GM12878 (cell line): ENCODE results near the gene CANX. TPM values are rescaled to one million over a fixed set of nuclear protein-coding genes. Genes with fewer than 3 reads are reported as not detected.

Experiments used
- ASH2L ChIP-seq: fragments of 300-600, 200-600 bp; sonication (generic); IDR thresholded peaks from 2 replicates; pipeline ENCODE4 v1.6.1; 2017; ENCODE audit warnings: low read depth, mild to moderate bottlenecking, borderline replicate concordance
- ATF7 ChIP-seq: fragments of 450-650 bp; IDR thresholded peaks from 2 replicates; pipeline ENCODE4 v1.6.1; 2016; ENCODE audit warnings: low read depth, mild to moderate bottlenecking
- BACH1 ChIP-seq: fragments of 450-650 bp; IDR thresholded peaks from 2 replicates; pipeline ENCODE4 v1.6.1; 2017; ENCODE audit warnings: mild to moderate bottlenecking, borderline replicate concordance
- BCL3 ChIP-seq: IDR thresholded peaks from 2 replicates; pipeline ENCODE4 v1.6.1; 2011; ENCODE audit warnings: borderline replicate concordance, low read depth, mild to moderate bottlenecking, moderate library complexity, low read length; ENCODE audit not compliant: insufficient read depth, poor library complexity, severe bottlenecking
- BHLHE40 ChIP-seq, 2 experiments: fragments of 450-650 bp in 1 of 2; IDR thresholded peaks; 2 replicates each; pipeline ENCODE4 v1.6.1; 2011 to 2017; ENCODE audit warnings: low read depth in 2 of 2, borderline replicate concordance in 1 of 2, improper control_type of control experiment in 1 of 2, low read length in 1 of 2, mild to moderate bottlenecking in 1 of 2
- CBX3 ChIP-seq: fragments of 200-600 bp; sonication (generic); IDR thresholded peaks from 2 replicates; pipeline ENCODE4 v1.6.1; 2016; ENCODE audit warnings: low read depth, borderline replicate concordance
- ETV6 ChIP-seq, 2 experiments: fragments of 450-650 bp in 1 of 2; IDR thresholded peaks in 1 of 2; conservative IDR thresholded peaks in 1 of 2; 2 replicates each; pipeline ENCODE4 v1.6.1; 2014; ENCODE audit warnings: antibody characterized with exemption in 1 of 2, borderline replicate concordance in 1 of 2, low read depth in 1 of 2, mild to moderate bottlenecking in 1 of 2, moderate library complexity in 1 of 2
- IKZF1 ChIP-seq: fragments of 450-650 bp; conservative IDR thresholded peaks from 2 replicates; pipeline ENCODE4 v1.6.1; 2017; ENCODE audit warnings: antibody characterized with exemption, mild to moderate bottlenecking
- IKZF2 ChIP-seq, 2 experiments: fragments of 450-650 bp; IDR thresholded peaks; 2 replicates each; pipeline ENCODE4 v1.6.1; 2017; ENCODE audit warnings: mild to moderate bottlenecking in 2 of 2, moderate library complexity in 2 of 2
- JUNB ChIP-seq: IDR thresholded peaks from 2 replicates; pipeline ENCODE4 v1.6.1; 2016; ENCODE audit warnings: antibody characterized with exemption, mild to moderate bottlenecking
- KAT2A ChIP-seq: conservative IDR thresholded peaks from 2 replicates; pipeline ENCODE4 v1.6.1; 2011; ENCODE audit warnings: low read depth, low read length; ENCODE audit not compliant: control insufficient read depth
- KLF5 ChIP-seq: fragments of 450-650 bp; IDR thresholded peaks from 2 replicates; pipeline ENCODE4 v1.6.1; 2014; ENCODE audit warnings: mild to moderate bottlenecking; ENCODE audit not compliant: partially characterized antibody
- MEF2B ChIP-seq: fragments of 450-650 bp; IDR thresholded peaks from 2 replicates; pipeline ENCODE4 v1.6.1; 2018; ENCODE audit warnings: mild to moderate bottlenecking, moderate library complexity; ENCODE audit not compliant: partially characterized antibody, poor library complexity, severe bottlenecking
- MTA2 ChIP-seq: fragments of 450-650 bp; IDR thresholded peaks from 2 replicates; pipeline ENCODE4 v1.6.1; 2016; ENCODE audit warnings: low read depth, mild to moderate bottlenecking, moderate library complexity
- NBN ChIP-seq: fragments of 450-650 bp; IDR thresholded peaks from 2 replicates; pipeline ENCODE4 v1.6.1; 2016
- NFYA ChIP-seq: IDR thresholded peaks from 2 replicates; pipeline ENCODE4 v1.6.1; 2011; ENCODE audit warnings: low read depth, mild to moderate bottlenecking, low read length, improper control_type of control experiment, borderline replicate concordance
- POLR2A ChIP-seq: IDR thresholded peaks from 2 replicates; pipeline ENCODE4 v1.6.1; 2011; ENCODE audit warnings: low read depth, mild to moderate bottlenecking, low read length
- SMAD5 ChIP-seq: IDR thresholded peaks from 2 replicates; pipeline ENCODE4 v1.6.1; 2016; ENCODE audit warnings: antibody characterized with exemption, low read depth
- SMARCA5 ChIP-seq: fragments of 450-650 bp; IDR thresholded peaks from 2 replicates; pipeline ENCODE4 v1.6.1; 2017; ENCODE audit warnings: mild to moderate bottlenecking
- SREBF2 ChIP-seq: IDR thresholded peaks from 2 replicates; pipeline ENCODE4 v1.6.1; 2012; ENCODE audit warnings: mild to moderate bottlenecking, low read length
- TARDBP ChIP-seq: IDR thresholded peaks from 2 replicates; pipeline ENCODE4 v1.6.1; 2016; ENCODE audit warnings: borderline replicate concordance
- TCF12 ChIP-seq: IDR thresholded peaks from 2 replicates; pipeline ENCODE4 v1.6.1; 2011; ENCODE audit warnings: low read depth, mild to moderate bottlenecking, low read length
- YBX1 ChIP-seq: fragments of 450-650 bp; IDR thresholded peaks from 2 replicates; pipeline ENCODE4 v1.6.1; 2016; ENCODE audit warnings: antibody characterized with exemption
- ZNF207 ChIP-seq: fragments of 450-650 bp; IDR thresholded peaks from 2 replicates; pipeline ENCODE4 v1.6.1; 2014; ENCODE audit warnings: antibody characterized with exemption, mild to moderate bottlenecking, borderline replicate concordance
- ZNF217 ChIP-seq: fragments of 450-650 bp; IDR thresholded peaks from 2 replicates; pipeline ENCODE4 v1.6.1; 2017; ENCODE audit warnings: antibody characterized with exemption, mild to moderate bottlenecking
- ZZZ3 ChIP-seq: IDR thresholded peaks from 2 replicates; pipeline ENCODE4 v1.6.1; 2011; ENCODE audit warnings: low read depth; ENCODE audit not compliant: control insufficient read depth, insufficient read length
- polyA plus RNA-seq, 11 experiments: library from polyadenylated mRNA; depleted of rRNA in 4 of 11; unstranded in 6 of 11; stranded (reverse) in 5 of 11; fragments of >200 nt; fragmentation: Nextera tagmentation in 4 of 11; fragmentation: Illumina TruSeq in 1 of 11; extraction: Ambion mirVana in 4 of 11; extraction: Trizol in 1 of 11; gene quantifications; 1 replicate in 1 of 11; 2 replicates in 10 of 11; pipeline versions ENCODE4 v1.2.1 to v1.2.3, GENCODE V29; 2011 to 2016; ENCODE audit warnings: inconsistent platforms in 2 of 11, missing spikeins in 2 of 11, low read depth in 1 of 11
- total RNA-seq, 4 experiments: library from RNA; depleted of rRNA in 3 of 4; stranded (reverse); fragments of >200 nt in 3 of 4; fragmentation: Illumina TruSeq in 1 of 4; extraction: Trizol in 1 of 4; gene quantifications; 2 replicates each; pipeline versions ENCODE4 v1.2.1 to v1.2.3, GENCODE V29; 2013 to 2021
- TF ChIP-seq, protein P1 (sequence below): fragments of 450-650 bp; conservative IDR thresholded peaks from 2 replicates; pipeline ENCODE4 v1.6.1; 2017; ENCODE audit warnings: mild to moderate bottlenecking, moderate library complexity
- TF ChIP-seq, protein P2 (sequence below): fragments of 450-650 bp; IDR thresholded peaks from 2 replicates; pipeline ENCODE4 v1.6.1; 2017; ENCODE audit warnings: low read depth, mild to moderate bottlenecking, moderate library complexity

Gene CANX
- total and polyA plus RNA-seq, 10 of the 15 experiments (the other 5 are each of a cell fraction or from before 2014, with no cell fraction given), result 78.2 to 602 (median 412) TPM

GRCh38 chr5:179732918-179733771 lies 34.4 kb downstream of the CANX start (continued):
- TF ChIP-seq, protein P1, sequence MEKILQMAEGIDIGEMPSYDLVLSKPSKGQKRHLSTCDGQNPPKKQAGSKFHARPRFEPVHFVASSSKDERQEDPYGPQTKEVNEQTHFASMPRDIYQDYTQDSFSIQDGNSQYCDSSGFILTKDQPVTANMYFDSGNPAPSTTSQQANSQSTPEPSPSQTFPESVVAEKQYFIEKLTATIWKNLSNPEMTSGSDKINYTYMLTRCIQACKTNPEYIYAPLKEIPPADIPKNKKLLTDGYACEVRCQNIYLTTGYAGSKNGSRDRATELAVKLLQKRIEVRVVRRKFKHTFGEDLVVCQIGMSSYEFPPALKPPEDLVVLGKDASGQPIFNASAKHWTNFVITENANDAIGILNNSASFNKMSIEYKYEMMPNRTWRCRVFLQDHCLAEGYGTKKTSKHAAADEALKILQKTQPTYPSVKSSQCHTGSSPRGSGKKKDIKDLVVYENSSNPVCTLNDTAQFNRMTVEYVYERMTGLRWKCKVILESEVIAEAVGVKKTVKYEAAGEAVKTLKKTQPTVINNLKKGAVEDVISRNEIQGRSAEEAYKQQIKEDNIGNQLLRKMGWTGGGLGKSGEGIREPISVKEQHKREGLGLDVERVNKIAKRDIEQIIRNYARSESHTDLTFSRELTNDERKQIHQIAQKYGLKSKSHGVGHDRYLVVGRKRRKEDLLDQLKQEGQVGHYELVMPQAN, result peak; percentile 85
- TF ChIP-seq, protein P2, sequence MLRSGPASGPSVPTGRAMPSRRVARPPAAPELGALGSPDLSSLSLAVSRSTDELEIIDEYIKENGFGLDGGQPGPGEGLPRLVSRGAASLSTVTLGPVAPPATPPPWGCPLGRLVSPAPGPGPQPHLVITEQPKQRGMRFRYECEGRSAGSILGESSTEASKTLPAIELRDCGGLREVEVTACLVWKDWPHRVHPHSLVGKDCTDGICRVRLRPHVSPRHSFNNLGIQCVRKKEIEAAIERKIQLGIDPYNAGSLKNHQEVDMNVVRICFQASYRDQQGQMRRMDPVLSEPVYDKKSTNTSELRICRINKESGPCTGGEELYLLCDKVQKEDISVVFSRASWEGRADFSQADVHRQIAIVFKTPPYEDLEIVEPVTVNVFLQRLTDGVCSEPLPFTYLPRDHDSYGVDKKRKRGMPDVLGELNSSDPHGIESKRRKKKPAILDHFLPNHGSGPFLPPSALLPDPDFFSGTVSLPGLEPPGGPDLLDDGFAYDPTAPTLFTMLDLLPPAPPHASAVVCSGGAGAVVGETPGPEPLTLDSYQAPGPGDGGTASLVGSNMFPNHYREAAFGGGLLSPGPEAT, result no peak
- peak; percentile 67; the same call in 1 of the 2 replicates for TF ChIP-seq BACH1
- no peak for TF ChIP-seq YBX1
- TF ChIP-seq KAT2A, result no peak
- no peak for TF ChIP-seq ZZZ3
- TF ChIP-seq MEF2B, result no peak
- TF ChIP-seq SMAD5, result no peak
- no peak for TF ChIP-seq KLF5
- TF ChIP-seq POLR2A, result no peak; the same call in 1 of the 2 replicates
- TF ChIP-seq IKZF2 (IDR thresholded peaks at IDR 0.05), result no peak
- TF ChIP-seq MTA2, result no peak
- TF ChIP-seq ASH2L, result peak; percentile 51; the same call in 1 of the 2 replicates
- no peak for TF ChIP-seq BCL3
- peak; percentile 55; the same call in 1 of the 2 replicates for TF ChIP-seq SMARCA5
- TF ChIP-seq TCF12, result no peak
- no peak for TF ChIP-seq JUNB
- no peak for TF ChIP-seq SREBF2
- peak in 1 of 2 experiments; percentile 21; a peak in 2 of 4 replicates for TF ChIP-seq BHLHE40 (IDR thresholded peaks at IDR 0.05; ENCODE audit: borderline replicate concordance in 1 of 2, low read depth in 2 of 2, low read length in 1 of 2)
- peak; percentile 58; the same call in 1 of the 2 replicates for TF ChIP-seq IKZF1
- no peak for TF ChIP-seq CBX3
- TF ChIP-seq NBN, result no peak
- 0 out of 2 replicates have a peak, but pooled peaks have one; percentile 48 for TF ChIP-seq ZNF217
- TF ChIP-seq NFYA, result no peak
- TF ChIP-seq ZNF207, result no peak
- TF ChIP-seq ATF7, result no peak
- TF ChIP-seq ETV6 (conservative IDR thresholded peaks at IDR 0.05 in 1 of 2, IDR thresholded peaks at IDR 0.05 in 1 of 2; ENCODE audit: borderline replicate concordance in 1 of 2, low read depth in 1 of 2), result no peak
- no peak for TF ChIP-seq TARDBP
